Muscle of leg (tissue), 11 donors: ENCODE results near the gene HLA-DQA2. TPM values are rescaled to one million over a fixed set of nuclear protein-coding genes. Genes with fewer than 3 reads are reported as not detected.
A peak's percentile ranks its signal among the peaks of the same experiment; 100 is the strongest.
"Not testable (repeated sequence)": the region's sequence is repeated elsewhere in the genome, so short reads cannot be mapped to it uniquely, and the experiment has no call there.

ENCODE experiments used
- DNase-seq: peaks from one replicate; pipeline ENCODE4 v3.0.0; 2013
- H3K27ac ChIP-seq: one replicate; pipeline ENCODE4 v1.5.1; 2013; ENCODE audit warnings: mild to moderate bottlenecking, low read length, control low read depth
- H3K27me3 ChIP-seq: one replicate; pipeline ENCODE4 v1.6.1; 2013; ENCODE audit warnings: low read length; ENCODE audit not compliant: control insufficient read depth, insufficient read depth
- H3K36me3 ChIP-seq: one replicate; pipeline ENCODE4 v1.6.1; 2013; ENCODE audit warnings: low read length; ENCODE audit not compliant: control insufficient read depth, insufficient read depth
- H3K4me1 ChIP-seq: one replicate; pipeline ENCODE4 v1.6.1; 2013; ENCODE audit warnings: low read length; ENCODE audit not compliant: control insufficient read depth, insufficient read depth
- H3K4me3 ChIP-seq: one replicate; pipeline ENCODE4 v1.5.1; 2013; ENCODE audit warnings: low read length, control low read depth
- H3K9me3 ChIP-seq: replicated peaks from 2 replicates; pipeline ENCODE4 v1.6.1; 2013; ENCODE audit warnings: low read depth, low read length; ENCODE audit not compliant: control insufficient read depth
- WGBS: methylation state at CpG from one replicate; pipeline ENCODE4 v1.1.5; 2013; ENCODE audit warnings: missing lambda C conversion rate; ENCODE audit not compliant: insufficient coverage; 5-methylcytosine and 5-hydroxymethylcytosine counted together
- polyA plus RNA-seq, 8 donors: library from polyadenylated mRNA; unstranded; fragments of 120-200 nt; gene quantifications; one replicate each; pipeline versions ENCODE4 v1.2.1 to v1.2.3, GENCODE V29; 2013; ENCODE audit warnings: inconsistent platforms in 1 of 8, low replicate concordance in 1 of 8; ENCODE audit not compliant: insufficient read length in 8 of 8, insufficient read depth in 1 of 8
- total RNA-seq: library from RNA; stranded (reverse); fragments of 120-200 nt; gene quantifications from one replicate; pipeline ENCODE4 v1.2.4, GENCODE V29; 2013

HLA-DQA2 gene
- total and polyA plus RNA-seq, 9 donors = 0.13 to 0.80 (median 0.36) TPM; not detected in 3

DNA sequence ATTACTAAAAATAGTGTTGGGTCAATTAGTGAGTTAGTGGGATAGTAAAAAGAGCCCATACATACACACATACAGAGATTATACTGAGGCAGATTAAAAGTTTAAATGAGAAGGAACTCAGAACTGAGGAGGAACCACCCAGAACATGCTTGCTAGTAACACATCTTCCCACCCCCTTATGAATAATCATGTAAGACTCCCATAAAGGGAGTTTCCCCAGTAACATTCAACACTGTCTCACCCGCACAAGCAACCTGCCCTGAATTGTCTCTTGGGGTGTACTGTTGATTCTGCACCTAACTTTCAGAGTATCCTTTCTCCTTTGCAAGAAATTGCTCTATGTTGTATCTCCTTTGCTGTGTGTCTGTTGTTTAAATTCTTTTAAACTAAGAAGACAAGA lies 33.2 kb downstream of the HLA-DQA2 start:
- no peaks in the 10 kb centered on the region for H3K4me1 ChIP-seq
- H3K27ac ChIP-seq = no peak overlapping the region
- no CpG with 5 or more reads among the region's 1 CpG for WGBS
- H3K36me3 ChIP-seq = no peaks in the 10 kb centered on the region
- peaks cover 7% of the 10 kb centered on the region for H3K27me3 ChIP-seq
- H3K4me3 ChIP-seq = no peak overlapping the region
- no peak for DNase-seq
- no peaks in the 10 kb centered on the region for H3K9me3 ChIP-seq

GRCh38 chr6:32775071-32775470 lies 33.9 kb downstream of the HLA-DQA2 start:
- Histone ChIP-seq H3K27ac (no peak overlapping the region), H3K9me3 (no peaks in the 10 kb centered on the region), H3K27me3 (peaks cover 5% of the 10 kb centered on the region), H3K36me3 (no peaks in the 10 kb centered on the region), H3K4me1 (no peaks in the 10 kb centered on the region), H3K4me3 (no peak overlapping the region)
- WGBS = no CpG with 5 or more reads among the region's 1 CpG
- DNase-seq = no peak

DNA sequence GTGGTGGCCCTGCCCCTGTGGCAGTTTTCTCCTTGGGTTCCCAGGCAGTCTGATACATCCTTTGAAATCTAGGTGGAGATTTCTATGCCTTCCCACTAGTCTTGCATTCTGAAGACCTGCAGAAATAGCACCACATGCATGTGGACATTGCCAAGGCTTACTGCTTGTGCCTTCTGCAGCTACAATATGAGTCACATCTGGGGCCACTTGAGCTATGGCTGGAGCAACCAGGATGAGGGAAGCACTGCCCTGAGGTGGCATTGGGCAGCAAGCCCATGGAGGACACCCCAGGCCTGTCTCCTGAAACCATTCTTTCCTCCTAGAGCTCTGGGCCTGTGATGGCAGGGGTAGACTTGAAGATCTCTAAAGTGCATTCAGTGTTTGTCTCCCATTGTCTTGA lies 37.8 kb downstream of the HLA-DQA2 start:
- Histone ChIP-seq H3K4me1 (no peaks in the 10 kb centered on the region), H3K27ac (no peak overlapping the region), H3K4me3 (no peak overlapping the region), H3K36me3 (no peaks in the 10 kb centered on the region), H3K27me3 (peaks cover 5% of the 10 kb centered on the region), H3K9me3 (no peaks in the 10 kb centered on the region)
- no peak for DNase-seq

DNA sequence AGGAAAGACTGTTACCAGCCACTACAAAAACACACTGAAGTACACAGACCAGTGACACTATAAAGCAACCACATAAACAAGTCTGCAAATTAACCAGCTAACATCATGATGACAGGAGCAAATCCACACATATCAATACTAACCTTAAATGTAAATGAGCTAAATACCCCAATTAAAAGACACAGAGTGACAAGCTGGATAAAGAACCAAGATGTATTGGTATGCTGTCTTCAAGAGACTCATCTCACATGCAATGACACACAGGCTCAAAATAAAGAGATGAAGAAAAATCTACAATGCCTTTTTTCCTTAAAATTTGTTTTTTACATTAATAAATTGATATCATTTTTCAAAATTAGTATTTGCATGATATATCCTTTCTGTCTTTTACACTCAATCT lies 41.7 kb downstream of the HLA-DQA2 start:
- H3K27ac ChIP-seq, H3K9me3 ChIP-seq, H3K4me1 ChIP-seq, H3K27me3 ChIP-seq, H3K36me3 ChIP-seq, DNase-seq, H3K4me3 ChIP-seq: not testable (repeated sequence)

GRCh38 chr6:32785781-32786533 lies 44.8 kb downstream of the HLA-DQA2 start:
- 0% methylated on average over 2 of the region's 5 CpGs for WGBS
- Histone ChIP-seq H3K9me3 (no peaks in the 10 kb centered on the region), H3K4me3 (no peak overlapping the region), H3K27ac (no peak overlapping the region), H3K27me3 (peaks cover 2% of the 10 kb centered on the region), H3K36me3 (no peaks in the 10 kb centered on the region), H3K4me1 (no peaks in the 10 kb centered on the region)
- peak; percentile 83 for DNase-seq

GRCh38 chr6:32790306-32790705 lies 49.1 kb downstream of the HLA-DQA2 start:
- no peak for DNase-seq
- Histone ChIP-seq H3K36me3 (no peaks in the 10 kb centered on the region), H3K27ac (no peak overlapping the region), H3K4me3 (no peak overlapping the region), H3K4me1 (no peaks in the 10 kb centered on the region), H3K9me3 (no peaks in the 10 kb centered on the region), H3K27me3 (peaks cover 17% of the 10 kb centered on the region)
- WGBS = no CpG with 5 or more reads among the region's 2 CpGs

DNA sequence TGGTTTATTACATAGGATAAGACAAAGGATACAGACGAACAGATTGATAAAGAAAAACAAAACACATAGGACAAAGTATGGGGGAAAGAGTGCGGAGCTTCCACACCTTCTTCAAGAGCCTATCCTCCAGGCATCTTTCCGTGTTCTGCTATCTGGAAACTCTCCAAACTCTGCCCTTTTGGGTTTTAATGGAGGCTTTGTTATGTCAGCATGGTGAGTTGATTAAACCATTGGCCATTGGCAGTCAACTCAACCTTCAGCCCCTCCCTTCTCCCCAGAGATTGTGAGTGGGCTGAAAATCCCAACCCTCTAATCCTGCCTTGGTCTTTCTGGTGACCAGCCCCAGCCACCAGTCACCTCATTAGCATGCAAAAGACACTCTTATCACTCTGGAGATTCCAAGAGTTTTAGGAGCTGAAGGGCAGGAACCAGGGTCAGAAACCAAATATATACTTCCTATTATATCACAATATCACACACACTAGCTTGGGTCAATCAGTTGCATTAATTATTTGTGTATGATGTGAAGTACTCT lies 51.8 kb downstream of the HLA-DQA2 start:
- Histone ChIP-seq H3K9me3 (no peaks in the 10 kb centered on the region), H3K36me3 (no peaks in the 10 kb centered on the region), H3K27ac (no peak overlapping the region), H3K4me3 (no peak overlapping the region), H3K27me3 (peaks cover 32% of the 10 kb centered on the region), H3K4me1 (peaks cover 2% of the 10 kb centered on the region)
- WGBS = no CpG with 5 or more reads among the region's 3 CpGs
- DNase-seq = no peak

- Histone ChIP-seq H3K4me1 (peaks cover 2% of the 10 kb centered on the region), H3K27me3 (peaks cover 38% of the 10 kb centered on the region)
- whole genome bisulfite sequencing = 80% methylated on average over 1 of the region's 2 CpGs
Observed at GRCh38 chr6:32794510-32794909, 53.3 kb downstream of the HLA-DQA2 start.

More at GRCh38 chr6:32794510-32794909, 53.3 kb downstream of the HLA-DQA2 start:
- H3K4me3 ChIP-seq = no peak overlapping the region
- H3K36me3 ChIP-seq = no peaks in the 10 kb centered on the region
- no peak overlapping the region for H3K27ac ChIP-seq
- no peaks in the 10 kb centered on the region for H3K9me3 ChIP-seq
- peak; percentile 57 for DNase-seq

Other genes with a start within 250 kb of the HLA-DQA2 start
- gene HLA-DRB5, start 211.1 kb upstream of the HLA-DQA2 start, total RNA-seq = 8.4 TPM
- 10 to 100 TPM in 2 of 8 donors, 1 to 10 TPM in 6; 2.3 to 15.3 (median 3.9) TPM for gene HLA-DRB5, start 211.1 kb upstream of the HLA-DQA2 start, polyA plus RNA-seq
- gene HLA-DRB1, start 151.5 kb upstream of the HLA-DQA2 start, total RNA-seq = 16.8 TPM
- 10 to 100 TPM in 4 of 8 donors, 1 to 10 TPM in 4; 4.3 to 16.5 (median 11.0) TPM for gene HLA-DRB1, start 151.5 kb upstream of the HLA-DQA2 start, polyA plus RNA-seq
- gene HLA-DQA1, start 104.0 kb upstream of the HLA-DQA2 start, total RNA-seq = 2.6 TPM
- gene HLA-DQA1, start 104.0 kb upstream of the HLA-DQA2 start, polyA plus RNA-seq = 1 to 10 TPM; 1.5 to 3.3 (median 2.8) TPM
- 3.8 TPM for gene HLA-DQB1, start 74.7 kb upstream of the HLA-DQA2 start, total RNA-seq
- 1 to 10 TPM in 7 of 8 donors, under 1 TPM in 1; 0.37 to 5.0 (median 3.4) TPM for gene HLA-DQB1, start 74.7 kb upstream of the HLA-DQA2 start, polyA plus RNA-seq
- 0.18 TPM for gene HLA-DQB2, start 22.1 kb downstream of the HLA-DQA2 start, total RNA-seq
- gene HLA-DQB2, start 22.1 kb downstream of the HLA-DQA2 start, polyA plus RNA-seq = under 1 TPM in 7 of 8 donors, not detected in 1; 0.08 to 0.40 (median 0.23) TPM
- 0.09 TPM for gene HLA-DOB, start 75.6 kb downstream of the HLA-DQA2 start, total RNA-seq
- under 1 TPM in 3 of 8 donors, not detected in 5; 0.14 to 0.33 (median 0.16) TPM for gene HLA-DOB, start 75.6 kb downstream of the HLA-DQA2 start, polyA plus RNA-seq
- gene TAP2, start 97.3 kb downstream of the HLA-DQA2 start, total RNA-seq = 4.6 TPM
- gene TAP2, start 97.3 kb downstream of the HLA-DQA2 start, polyA plus RNA-seq = 1 to 10 TPM; 4.5 to 8.7 (median 6.9) TPM
- 16.4 TPM for gene PSMB8, start 102.7 kb downstream of the HLA-DQA2 start, total RNA-seq
- gene PSMB8, start 102.7 kb downstream of the HLA-DQA2 start, polyA plus RNA-seq = 10 to 100 TPM; 10.9 to 18.1 (median 16.3) TPM
- gene TAP1, start 112.3 kb downstream of the HLA-DQA2 start, total RNA-seq = 8.2 TPM
- 10 to 100 TPM in 1 of 8 donors, 1 to 10 TPM in 7; 6.2 to 11.0 (median 8.1) TPM for gene TAP1, start 112.3 kb downstream of the HLA-DQA2 start, polyA plus RNA-seq
- gene PSMB9, start 112.8 kb downstream of the HLA-DQA2 start, total RNA-seq = 4.3 TPM
- gene PSMB9, start 112.8 kb downstream of the HLA-DQA2 start, polyA plus RNA-seq = 1 to 10 TPM; 4.3 to 6.3 (median 4.6) TPM
- 5.6 TPM for gene HLA-DMB, start 199.6 kb downstream of the HLA-DQA2 start, total RNA-seq
- gene HLA-DMB, start 199.6 kb downstream of the HLA-DQA2 start, polyA plus RNA-seq = 1 to 10 TPM; 3.5 to 5.3 (median 4.3) TPM
- gene HLA-DMA, start 211.7 kb downstream of the HLA-DQA2 start, total RNA-seq = 4.2 TPM
- 1 to 10 TPM; 2.6 to 6.9 (median 4.3) TPM for gene HLA-DMA, start 211.7 kb downstream of the HLA-DQA2 start, polyA plus RNA-seq
- 86.8 TPM for gene BRD2, start 227.2 kb downstream of the HLA-DQA2 start, total RNA-seq
- gene BRD2, start 227.2 kb downstream of the HLA-DQA2 start, polyA plus RNA-seq = 100 to 1,000 TPM; 141 to 169 (median 162) TPM